Left ventricle myocardium inferior (tissue), 1 donor: ENCODE measurements around the gene TMEM38B. TPM values are rescaled to one million over a fixed set of nuclear protein-coding genes. Genes with fewer than 3 reads are reported as not detected.

Source experiments
- DNase-seq: peaks from one replicate; pipeline ENCODE4 v3.0.0-alpha.2; 2020
- H3K27ac ChIP-seq: fragments of 200-600 bp; replicated peaks from 2 replicates; pipeline ENCODE4 v1.8.0; 2021
- H3K27me3 ChIP-seq: fragments of 200-600 bp; 2 replicates; pipeline ENCODE4 v1.8.0; 2021; ENCODE audit warnings: low read depth
- H3K36me3 ChIP-seq: fragments of 200-600 bp; 2 replicates; pipeline ENCODE4 v1.8.0; 2021
- H3K4me1 ChIP-seq: fragments of 200-600 bp; 2 replicates; pipeline ENCODE4 v1.8.0; 2021
- H3K4me3 ChIP-seq: fragments of 200-600 bp; 2 replicates; pipeline ENCODE4 v1.8.0; 2021; ENCODE audit warnings: mild to moderate bottlenecking, moderate library complexity
- H3K9me3 ChIP-seq: fragments of 200-600 bp; replicated peaks from 2 replicates; pipeline ENCODE4 v1.8.0; 2021
- CTCF ChIP-seq: fragments of 200-600 bp; IDR thresholded peaks from 2 replicates; pipeline ENCODE4 v1.8.0; 2021; ENCODE audit warnings: antibody characterized with exemption, mild to moderate bottlenecking, borderline replicate concordance
- intact Hi-C: fragments of 100-400 bp; cut with micrococcal nuclease; formaldehyde crosslinking; loops from one replicate; pipeline ENCODE4 v1.11.0; 2022
- total RNA-seq: library from RNA; stranded (reverse); fragmentation: NEBNext Ultra II Directional; extraction: Animal tissue kit (Norgen Biotek cat#: 25700); gene quantifications from one replicate; pipeline ENCODE4 v1.2.1, GENCODE V29; 2021
- donor health status: DM: no; HTN: yes; CAD: no; lungs with severe emphysema.

TMEM38B gene
- total RNA-seq, 1 donor from 2014 or later, result 63.2 TPM

- DNase-seq, result no peak
- no peaks in the 10 kb centered on the region for H3K36me3 ChIP-seq
- peak overlapping the region; percentile 88 for H3K27ac ChIP-seq
- H3K4me3 ChIP-seq, result peak overlapping the region; percentile 88
- intact Hi-C loops, result no loop called here
- no peak for TF ChIP-seq CTCF
- peaks cover 18% of the 10 kb centered on the region for H3K27me3 ChIP-seq
- peaks cover 71% of the 10 kb centered on the region for H3K4me1 ChIP-seq
- H3K9me3 ChIP-seq, result no peaks in the 10 kb centered on the region
Measured at GRCh38 chr9:105696219-105696793, 2.0 kb downstream of the TMEM38B start.

DNA sequence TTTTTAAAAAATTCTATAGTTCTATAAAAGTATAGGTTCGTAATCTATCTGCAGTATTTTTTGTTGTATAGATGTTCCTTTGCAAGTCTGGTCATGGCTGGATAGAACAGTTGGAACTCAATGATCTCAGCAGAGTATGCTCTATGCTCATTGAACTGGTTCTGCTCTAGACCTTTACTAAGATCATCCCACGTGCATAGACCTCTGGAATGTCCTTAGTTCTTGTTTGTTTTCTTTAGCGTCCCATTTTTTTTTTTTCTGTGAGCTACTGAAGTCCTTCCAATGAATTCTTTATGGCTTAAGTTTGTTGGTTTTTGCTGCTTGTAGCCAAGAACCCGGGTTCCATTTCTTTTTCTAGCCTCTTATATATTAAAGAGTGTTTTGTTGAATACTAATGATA is 3.5 kb downstream of the TMEM38B start:
- intact Hi-C loops, result no loop called here
- no peaks in the 10 kb centered on the region for H3K36me3 ChIP-seq
- DNase-seq, result no peak
- H3K4me3 ChIP-seq, result no peak overlapping the region
- H3K9me3 ChIP-seq, result no peaks in the 10 kb centered on the region
- peaks cover 11% of the 10 kb centered on the region for H3K27me3 ChIP-seq
- H3K27ac ChIP-seq, result no peak overlapping the region
- peaks cover 83% of the 10 kb centered on the region for H3K4me1 ChIP-seq
- no peak for TF ChIP-seq CTCF

DNA sequence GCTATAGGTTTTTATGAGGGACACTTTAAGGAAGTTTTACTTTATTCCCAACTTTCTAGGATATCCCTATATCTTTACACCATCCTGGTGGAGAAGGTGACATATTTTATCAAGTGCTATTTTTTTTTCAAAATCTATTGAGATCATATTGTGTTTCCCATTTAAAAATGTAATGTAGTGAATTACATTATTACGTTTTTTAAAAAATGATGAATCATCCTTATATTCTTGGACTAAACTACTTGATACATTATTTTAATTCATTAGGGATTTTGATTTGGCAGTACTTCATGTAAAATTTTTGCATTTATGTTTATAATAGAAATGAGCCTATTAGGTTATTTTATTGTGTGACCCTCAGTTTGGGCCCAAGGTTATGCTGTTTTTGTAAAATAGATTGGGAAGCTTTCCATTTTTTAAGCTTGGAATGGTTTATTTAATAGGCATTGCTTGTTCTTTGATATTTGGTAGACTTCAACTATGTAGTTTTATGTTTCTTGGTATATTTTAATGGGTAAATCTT is 4.1 kb downstream of the TMEM38B start:
- H3K4me3 ChIP-seq, result no peak overlapping the region
- H3K9me3 ChIP-seq, result no peaks in the 10 kb centered on the region
- no peak overlapping the region for H3K27ac ChIP-seq
- intact Hi-C loops, result no loop called here
- H3K4me1 ChIP-seq, result peaks cover 80% of the 10 kb centered on the region
- DNase-seq, result no peak
- H3K36me3 ChIP-seq, result no peaks in the 10 kb centered on the region
- H3K27me3 ChIP-seq, result peaks cover 5% of the 10 kb centered on the region
- no peak for TF ChIP-seq CTCF

DNA sequence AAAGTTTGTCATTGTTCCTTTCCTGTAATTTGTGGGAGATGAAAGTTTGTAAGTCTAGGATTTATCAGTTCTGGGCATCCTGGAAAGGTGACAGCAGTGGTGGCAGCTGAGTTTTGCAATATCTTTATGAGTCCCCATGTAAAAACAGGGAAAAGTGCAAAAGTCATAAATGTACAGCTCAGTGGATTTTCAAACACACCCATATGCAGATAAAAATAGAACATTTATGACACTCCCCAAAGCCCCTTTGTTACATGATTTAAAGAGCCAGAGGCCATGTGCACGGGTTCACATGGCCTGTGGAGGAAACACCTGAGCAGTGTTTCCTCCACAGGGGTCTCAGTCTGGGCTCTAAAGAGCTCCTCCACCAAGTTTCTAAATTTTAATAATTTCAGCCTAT is 6.3 kb downstream of the TMEM38B start:
- intact Hi-C loops, result no loop called here
- H3K9me3 ChIP-seq, result no peaks in the 10 kb centered on the region
- H3K36me3 ChIP-seq, result peaks cover 2% of the 10 kb centered on the region
- peaks cover 78% of the 10 kb centered on the region for H3K4me1 ChIP-seq
- peak overlapping the region; percentile 78 for H3K27ac ChIP-seq
- H3K27me3 ChIP-seq, result no peaks in the 10 kb centered on the region
- TF ChIP-seq CTCF, result no peak
- no peak for DNase-seq
- H3K4me3 ChIP-seq, result no peak overlapping the region

- no peak for DNase-seq
- intact Hi-C loops, result no loop called here
- Histone ChIP-seq H3K27me3 (no peaks in the 10 kb centered on the region), H3K4me1 (peaks cover 77% of the 10 kb centered on the region), H3K27ac (peak overlapping the region; percentile 78), H3K4me3 (no peak overlapping the region), H3K36me3 (peaks cover 7% of the 10 kb centered on the region), H3K9me3 (no peaks in the 10 kb centered on the region)
- no peak for TF ChIP-seq CTCF
Measured at GRCh38 chr9:105701145-105701544, 6.8 kb downstream of the TMEM38B start.
